Measurements from ENCODE around the gene AMN.

AMN gene

GRCh38 chr14:102899516-102899900, 23.0 kb upstream of the AMN start:
- DNase-seq = no peak

- no peak for DNase-seq
Observed at GRCh38 chr14:102900631-102901571, 21.6 kb upstream of the AMN start.

GRCh38 chr14:102901633-102902032, 20.8 kb upstream of the AMN start:
- DNase-seq = no peak

GRCh38 chr14:102902086-102902485, 20.4 kb upstream of the AMN start:
- DNase-seq = no peak

- no peak for DNase-seq
Observed at GRCh38 chr14:102902523-102903247, 19.8 kb upstream of the AMN start.

- no peak for DNase-seq
Observed at GRCh38 chr14:102903248-102903888, 19.1 kb upstream of the AMN start.

GRCh38 chr14:102903889-102904512, 18.5 kb upstream of the AMN start:
- DNase-seq = no peak

- no peak for DNase-seq
Observed at GRCh38 chr14:102905116-102906108, 17.1 kb upstream of the AMN start.

- no peak for DNase-seq
Observed at GRCh38 chr14:102906616-102907302, 15.7 kb upstream of the AMN start.

- DNase-seq = no peak
Observed at GRCh38 chr14:102907303-102907844, 15.1 kb upstream of the AMN start.

- DNase-seq = no peak
Observed at GRCh38 chr14:102907980-102908730, 14.3 kb upstream of the AMN start.

- no peak for DNase-seq
Observed at GRCh38 chr14:102908766-102909455, 13.6 kb upstream of the AMN start.

GRCh38 chr14:102909462-102909861, 13.0 kb upstream of the AMN start:
- DNase-seq = no peak

- DNase-seq = no peak
Observed at GRCh38 chr14:102909911-102910310, 12.6 kb upstream of the AMN start.

- no peak for DNase-seq
Observed at GRCh38 chr14:102910442-102910841, 12.0 kb upstream of the AMN start.

GRCh38 chr14:102911541-102911951, 10.9 kb upstream of the AMN start:
- DNase-seq = no peak

GRCh38 chr14:102911991-102912761, 10.3 kb upstream of the AMN start:
- DNase-seq = no peak

GRCh38 chr14:102913341-102914211, 8.9 kb upstream of the AMN start:
- no peak for DNase-seq
